WTC11 (cell line): ENCODE data around the gene GALNTL6.

ENCODE experiments used
- CTCF ChIP-seq: fragments of 200-600 bp; IDR thresholded peaks from 2 replicates; pipeline ENCODE4 v1.8.0; 2022; ENCODE audit warnings: antibody characterized with exemption
- MAX ChIP-seq: sonication (generic); formaldehyde crosslinking; IDR thresholded peaks from 2 replicates; pipeline ENCODE4 v1.8.0; 2022; ENCODE audit warnings: mild to moderate bottlenecking, missing genetic modification reagents
- USF2 ChIP-seq: sonication (generic); formaldehyde crosslinking; IDR thresholded peaks from 2 replicates; pipeline ENCODE4 v1.8.1; 2023; ENCODE audit warnings: mild to moderate bottlenecking, missing genetic modification reagents, moderate library complexity
- ZNF671 ChIP-seq: fragments of 250-450 bp; sonication (Bioruptor Pico); IDR thresholded peaks from 2 replicates; pipeline ENCODE4 v1.8.0; 2021; ENCODE audit warnings: mild to moderate bottlenecking

- no peak for TF ChIP-seq ZNF671 (CRISPR knock-in tag)
- no peak for TF ChIP-seq USF2 (CRISPR knock-in tag)
- no peak for TF ChIP-seq MAX
- no peak for TF ChIP-seq CTCF
Observed at GRCh38 chr4:173044340-173044739, 1231.1 kb downstream of the GALNTL6 start.
